Stimulated activated CD8-positive, alpha-beta memory T cell treated with anti-CD3 and anti-CD28 coated beads, Interleukin-7, amount 100 ng/mL, for 48 hours (primary cell): Measurements from ENCODE around the gene PPP2CA.
"Not testable (repeated sequence)": the region's sequence is repeated elsewhere in the genome, so short reads cannot be mapped to it uniquely, and the experiment has no call there.

ENCODE experiments used
- DNase-seq, 2 donors: peaks; one replicate each; pipeline ENCODE4 v3.0.0-alpha.2; 2020; ENCODE audit warnings: low read depth in 1 of 2; ENCODE audit errors: extremely low read depth in 1 of 2

Gene PPP2CA

GRCh38 chr5:134245692-134246091 is 19.8 kb upstream of the PPP2CA start:
- no peak for DNase-seq

GRCh38 chr5:134245101-134245604 is 19.3 kb upstream of the PPP2CA start:
- DNase-seq: no peak

- no peak for DNase-seq
Observed at GRCh38 chr5:134242146-134242545, 16.3 kb upstream of the PPP2CA start.

- no peak for DNase-seq
Observed at GRCh38 chr5:134240421-134240962, 14.6 kb upstream of the PPP2CA start.

- DNase-seq: no peak
Observed at GRCh38 chr5:134236820-134237219, 10.9 kb upstream of the PPP2CA start.

GRCh38 chr5:134236318-134236717 is 10.4 kb upstream of the PPP2CA start:
- no peak for DNase-seq

GRCh38 chr5:134228624-134229023 is 2.8 kb upstream of the PPP2CA start:
- DNase-seq: no peak

GRCh38 chr5:134227776-134228175 is 1.9 kb upstream of the PPP2CA start:
- no peak for DNase-seq

- no peak for DNase-seq
Observed at GRCh38 chr5:134227259-134227658, 1.4 kb upstream of the PPP2CA start.

- no peak for DNase-seq
Observed at GRCh38 chr5:134226441-134227192, 744 bp upstream of the PPP2CA start.

GRCh38 chr5:134224888-134225779 is 739 bp downstream of the PPP2CA start:
- DNase-seq: peak; percentile 41 to 52

GRCh38 chr5:134223406-134224248 is 2.2 kb downstream of the PPP2CA start:
- no peak for DNase-seq

GRCh38 chr5:134221690-134222089 is 4.2 kb downstream of the PPP2CA start:
- not testable (repeated sequence) for DNase-seq

GRCh38 chr5:134215757-134216156 is 10.1 kb downstream of the PPP2CA start:
- no peak for DNase-seq

GRCh38 chr5:134211263-134212031 is 14.4 kb downstream of the PPP2CA start:
- DNase-seq: not testable (repeated sequence)

- DNase-seq: no peak
Observed at GRCh38 chr5:134209477-134210245, 16.2 kb downstream of the PPP2CA start.

GRCh38 chr5:134207696-134208095 is 18.2 kb downstream of the PPP2CA start:
- no peak for DNase-seq

- DNase-seq: no peak
Observed at GRCh38 chr5:134206627-134207160, 19.2 kb downstream of the PPP2CA start.

- DNase-seq: no peak
Observed at GRCh38 chr5:134204575-134204974, 21.3 kb downstream of the PPP2CA start.
